Stimulated activated CD4-positive, alpha-beta T cell treated with anti-CD3 and anti-CD28 coated beads, TNF-alpha, amount 100 ng/mL, for 24 hours (primary cell): Measurements from ENCODE around the gene CHMP5.
"Not testable (repeated sequence)": the region's sequence is repeated elsewhere in the genome, so short reads cannot be mapped to it uniquely, and the experiment has no call there.

ENCODE experiments used
- DNase-seq, 3 experiments: peaks; one replicate each; pipeline ENCODE4 v3.0.0-alpha.2; 2020; ENCODE audit warnings: low read depth in 3 of 3

Gene CHMP5

DNA sequence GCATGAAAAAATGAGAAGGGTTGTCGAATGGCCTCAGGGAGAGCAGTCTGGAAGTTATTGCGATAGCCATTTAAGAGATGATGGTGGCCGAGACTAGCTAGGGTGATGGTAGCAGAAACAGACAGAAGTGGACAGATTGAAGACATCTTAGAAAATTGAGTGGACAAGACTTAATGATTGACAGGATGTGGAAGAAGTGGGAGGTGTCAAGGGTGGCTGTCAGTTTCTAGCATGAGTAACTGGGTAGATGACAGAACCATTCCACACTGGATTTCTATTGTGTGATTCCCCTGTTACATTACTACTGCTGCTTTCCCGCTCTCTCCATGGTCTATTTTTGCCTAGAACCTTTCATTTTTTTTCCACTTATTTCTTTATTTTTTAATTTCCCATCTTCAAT, 12.6 kb downstream of the CHMP5 start:
- DNase-seq = no peak

GRCh38 chr9:33285502-33285901, 20.7 kb downstream of the CHMP5 start:
- no peak for DNase-seq

- peak in 1 of 3 experiments; percentile 27 for DNase-seq
These were observed 22.2 kb downstream of the CHMP5 start for GRCh38 chr9:33287087-33287490.

- no peak for DNase-seq
These were observed 23.4 kb downstream of the CHMP5 start for GRCh38 chr9:33288235-33288634.

GRCh38 chr9:33288828-33289483, 24.1 kb downstream of the CHMP5 start:
- no peak for DNase-seq

- DNase-seq = no peak
These were observed 24.6 kb downstream of the CHMP5 start for GRCh38 chr9:33289496-33289895.

GRCh38 chr9:33289936-33290246, 25.0 kb downstream of the CHMP5 start:
- no peak for DNase-seq

- DNase-seq = peak; percentile 94 to 97 (median 96)
These were observed 25.6 kb downstream of the CHMP5 start, which contains the start of gene NFX1 for GRCh38 chr9:33290247-33291030. Gene NFX1 (plus strand): TSS chr9:33290516. CDS start chr9:33290573, 57 bp downstream.

- no peak for DNase-seq
These were observed 26.2 kb downstream of the CHMP5 start for GRCh38 chr9:33291031-33291397.

DNA sequence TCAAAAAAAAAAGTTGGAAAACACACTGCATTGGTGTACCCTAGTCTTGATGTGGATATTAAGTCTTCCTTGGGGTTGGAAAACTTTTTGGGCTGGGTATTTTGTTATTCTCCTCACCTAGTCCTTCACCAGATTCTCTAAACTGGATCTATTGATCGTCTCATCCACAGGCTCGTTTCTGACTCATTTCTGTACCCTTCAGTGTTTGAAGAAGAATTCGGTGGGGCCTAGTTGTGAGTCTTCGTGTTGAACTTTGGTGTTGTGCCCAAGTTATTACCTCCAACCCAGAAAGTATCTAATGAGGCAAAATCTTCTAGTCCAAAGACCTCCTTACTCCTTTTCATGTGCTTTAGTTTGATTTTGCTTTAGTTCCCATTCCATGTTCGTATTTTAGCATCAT, 27.1 kb downstream of the CHMP5 start:
- no peak for DNase-seq

- no peak for DNase-seq
These were observed 28.9 kb downstream of the CHMP5 start for GRCh38 chr9:33293782-33294181.

- no peak for DNase-seq
These were observed 30.0 kb downstream of the CHMP5 start for GRCh38 chr9:33294670-33295432.

DNA sequence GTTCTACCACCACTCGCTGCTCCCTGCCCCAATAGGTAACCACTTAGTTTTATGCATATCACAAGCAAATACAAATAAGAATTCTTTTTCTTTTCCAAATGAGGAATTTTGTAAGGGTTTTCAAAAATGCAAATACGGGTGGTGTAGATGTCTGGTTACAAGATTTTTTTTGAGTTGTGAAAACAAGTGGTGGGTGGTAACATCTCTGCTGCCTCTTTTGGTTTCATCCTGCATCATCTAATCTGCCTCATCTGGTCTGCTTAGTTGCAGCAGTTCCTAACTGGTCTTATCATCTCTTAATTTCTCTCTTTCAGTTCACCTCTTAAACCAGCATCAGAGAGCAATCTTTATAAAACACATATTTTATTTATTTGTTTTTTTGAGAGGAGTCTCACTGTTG, 30.7 kb downstream of the CHMP5 start:
- DNase-seq = no peak

DNA sequence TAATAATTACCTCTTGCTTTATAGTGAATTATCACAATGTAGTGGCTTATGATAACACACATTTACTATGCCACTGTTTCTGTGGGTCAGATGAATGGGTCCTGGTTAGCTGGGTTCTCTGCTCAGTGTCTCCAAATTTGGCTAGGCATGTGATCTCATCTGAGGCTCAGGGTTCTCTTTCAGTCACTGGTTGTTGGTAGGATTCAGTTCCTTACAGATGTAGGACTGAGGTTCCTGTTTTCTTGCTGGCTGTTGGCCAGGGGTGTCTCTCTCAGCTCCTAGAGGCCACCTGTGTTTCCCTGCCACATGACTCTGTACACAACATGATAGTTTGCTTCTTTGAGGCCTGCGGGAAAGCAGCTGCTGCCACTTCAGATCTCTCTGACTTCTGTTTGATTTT, 32.6 kb downstream of the CHMP5 start:
- no peak for DNase-seq

DNA sequence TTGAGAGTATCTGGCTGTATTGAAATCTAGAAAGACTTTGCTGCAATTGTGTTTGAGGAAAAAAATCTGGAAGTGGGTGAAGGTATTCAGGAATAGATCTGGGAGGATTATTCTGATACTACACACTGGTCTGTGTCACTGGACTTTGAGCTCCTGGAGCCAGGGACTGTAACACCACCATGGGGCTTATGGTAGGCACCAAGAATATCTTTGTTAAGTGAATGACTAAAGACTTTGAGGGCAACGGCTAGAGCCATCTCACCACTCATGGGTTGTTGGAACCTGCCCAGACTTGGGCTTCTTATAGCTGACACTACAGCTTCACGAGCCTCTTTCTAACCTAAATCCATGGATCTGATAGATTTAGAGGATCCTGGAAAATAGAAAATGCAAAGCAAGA, 35.7 kb downstream of the CHMP5 start:
- no peak for DNase-seq

GRCh38 chr9:33304362-33304761, 39.5 kb downstream of the CHMP5 start:
- no peak for DNase-seq

DNA sequence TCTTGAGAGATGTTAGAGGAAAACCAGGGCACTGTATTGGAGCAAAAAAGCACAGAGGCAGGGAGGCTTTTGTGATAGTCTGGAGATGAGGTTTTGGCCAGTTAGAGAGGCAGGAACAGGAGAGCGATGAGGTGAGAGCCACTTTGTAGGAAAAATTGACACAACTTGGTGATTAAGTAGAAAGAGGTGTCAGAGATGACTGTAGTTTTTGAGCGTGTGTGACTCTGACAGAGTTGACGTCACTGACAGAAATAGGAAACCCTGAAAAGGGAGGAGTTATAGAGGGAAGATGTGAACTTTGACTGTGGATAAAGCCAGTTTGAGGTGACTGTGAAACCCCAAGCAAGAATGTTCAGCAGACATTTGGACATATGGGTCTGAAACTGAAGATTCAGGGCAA, 41.2 kb downstream of the CHMP5 start:
- DNase-seq = no peak

GRCh38 chr9:33307067-33307466, 42.2 kb downstream of the CHMP5 start:
- DNase-seq = no peak

GRCh38 chr9:33309903-33310302, 45.1 kb downstream of the CHMP5 start:
- no peak for DNase-seq

DNA sequence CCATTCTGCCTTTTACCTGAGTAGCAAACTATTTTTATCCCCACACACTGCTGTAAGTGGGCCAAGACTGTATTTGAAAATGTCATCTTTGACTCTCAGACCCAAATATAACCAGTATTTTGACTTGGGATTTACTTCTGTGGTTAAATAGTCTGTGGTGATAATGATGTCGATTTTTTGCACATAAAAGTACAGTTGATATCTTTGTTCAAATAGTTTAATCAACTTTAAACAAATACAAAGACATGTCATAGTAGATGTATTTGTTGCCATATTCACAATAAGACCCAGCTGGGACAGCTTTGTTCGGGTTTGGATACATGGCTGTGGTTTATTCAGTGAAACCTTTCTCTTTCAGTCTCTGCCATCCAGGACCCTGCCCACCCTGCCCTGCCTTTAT, 45.9 kb downstream of the CHMP5 start:
- DNase-seq = no peak

DNA sequence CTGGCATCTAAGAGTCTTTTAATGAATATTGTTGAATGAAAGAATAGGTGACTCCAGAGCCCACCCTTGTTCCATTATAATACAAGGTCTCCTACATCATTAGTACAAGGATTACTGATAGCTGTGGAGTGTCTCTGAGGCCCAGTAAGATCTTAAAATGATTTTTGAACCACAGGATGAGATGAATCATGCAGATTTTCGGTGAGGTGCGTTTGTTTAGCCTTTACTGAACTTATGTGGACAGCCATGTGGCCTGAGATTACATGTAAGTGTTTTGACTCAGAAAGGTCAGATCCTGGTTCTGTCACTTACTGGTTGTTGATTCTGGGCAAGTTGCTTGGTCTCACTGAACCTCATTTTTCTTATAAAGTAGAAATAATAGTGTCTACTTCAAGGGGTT, 47.1 kb downstream of the CHMP5 start:
- no peak for DNase-seq

- DNase-seq = no peak
These were observed 50.5 kb downstream of the CHMP5 start for GRCh38 chr9:33315371-33315770.

DNA sequence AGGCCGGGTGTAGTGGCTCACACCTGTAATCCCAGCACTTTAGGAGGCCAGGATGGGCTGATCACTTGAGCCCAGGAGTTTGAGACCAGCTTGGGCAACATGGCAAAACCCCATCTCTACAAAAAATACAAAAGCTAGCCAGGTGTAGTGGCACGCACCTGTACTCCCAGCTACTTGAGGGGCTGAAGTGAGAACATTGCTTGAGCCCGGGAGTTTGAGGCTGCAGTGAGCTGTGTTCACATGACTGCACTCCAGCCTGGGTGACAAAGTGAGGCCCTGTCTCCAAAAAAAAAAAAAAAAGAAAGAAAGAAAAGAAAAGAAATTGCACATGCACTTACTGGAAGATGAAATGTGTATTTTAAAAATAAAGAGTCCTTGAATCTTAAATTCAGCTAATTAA, 52.3 kb downstream of the CHMP5 start:
- DNase-seq = not testable (repeated sequence)
